Pancreas (tissue), 10 donors: ENCODE measurements around the gene PEPD. TPM values are rescaled to one million over a fixed set of nuclear protein-coding genes. Genes with fewer than 3 reads are reported as not detected.
A peak's percentile ranks its signal among the peaks of the same experiment; 100 is the strongest.

Experiments used
- ATAC-seq, 4 donors: fragments of 200-7000 bp; cut with Tn5 transposase; one replicate each; pipeline versions ENCODE4 v1.8.0 to v1.9.1; 2020; ENCODE audit warnings: mild to moderate bottlenecking in 4 of 4, moderate library complexity in 4 of 4
- DNase-seq, 6 donors: peaks; one replicate each; pipeline ENCODE4 v3.0.0-alpha.2; 2020
- FAIRE-seq: peaks from 2 replicates; lab custom pipeline; 2012; peaks lifted over from hg19 to GRCh38; lab: Jason Lieb, UNC
- H3K27ac ChIP-seq, 4 donors: fragments of 200-600 bp; sonication (generic); 1 replicate in 3 of 4; 2 replicates in 1 of 4; pipeline versions ENCODE4 v1.5.0 to v1.8.0; 2020
- H3K27me3 ChIP-seq, 4 donors: fragments of 200-600 bp; one replicate each; pipeline ENCODE4 v1.8.0; 2021
- H3K36me3 ChIP-seq, 3 donors: fragments of 200-600 bp; sonication (generic) in 1 of 3; one replicate each; pipeline versions ENCODE4 v1.5.0 to v1.8.0; 2020 to 2021
- H3K4me1 ChIP-seq, 3 donors: fragments of 200-600 bp; one replicate each; pipeline ENCODE4 v1.8.0; 2021
- H3K4me3 ChIP-seq, 4 donors: fragments of 200-600 bp; sonication (generic) in 2 of 4; one replicate each; pipeline versions ENCODE4 v1.5.0 to v1.8.0; 2020 to 2021
- H3K9me3 ChIP-seq, 4 donors: fragments of 200-600 bp; one replicate each; pipeline ENCODE4 v1.8.0; 2021
- CTCF ChIP-seq, 4 donors: fragments of 200-600 bp; sonication (generic) in 3 of 4; IDR thresholded peaks; one replicate each; pipeline versions ENCODE4 v1.5.0 to v1.8.0; 2021; ENCODE audit warnings: antibody characterized with exemption in 4 of 4
- WGBS, 2 donors: extraction: QIAGEN DNeasy Blood & Tissue Kit; methylation state at CpG; one replicate each; pipeline ENCODE4 v1.1.7; 2013; 5-methylcytosine and 5-hydroxymethylcytosine counted together
- intact Hi-C, 3 donors: fragments of 100-400 bp; cut with DNase I; formaldehyde crosslinking; loops; one replicate each; pipeline versions ENCODE4 v1.11.1 to v1.14.2; 2022
- polyA plus RNA-seq, 2 donors: library from polyadenylated mRNA; stranded (reverse); fragments of 200-250 nt; gene quantifications; one replicate each; pipeline ENCODE4 v1.2.3, GENCODE V29; 2013
- total RNA-seq, 6 donors: library from RNA; stranded (reverse); fragmentation: NEBNext Ultra II Directional in 4 of 6; extraction: Animal tissue kit (Norgen Biotek cat#: 25700) in 4 of 6; gene quantifications; one replicate each; pipeline versions ENCODE4 v1.2.1 to v1.2.4, GENCODE V29; 2021 to 2023
- donor health status: healthy with polysubstance abuse.
- donor health status: DM: no; HTN: no; CAD: no; lungs with moderate emphysema.
- donor health status: DM: no; HTN: no; CAD: no.
- donor health status: control.
- donor health status: control.
- donor health status: Bipolar disorder and iron deficiency.
- donor health status: DM: yes; HTN: yes; CAD: no.
- donor health status: DM: no; HTN: no; CAD: no.
- donor health status: DM: no; HTN: no; CAD: no.
- donor health status: DM: yes; HTN: yes; CAD: no.

The PEPD gene
- total and polyA plus RNA-seq, 8 donors: 13.7 to 36.1 (median 22.5) TPM

GRCh38 chr19:33390908-33391630, 130.5 kb downstream of the PEPD start:
- intact Hi-C loops: no loop called here
- no peak for TF ChIP-seq CTCF (IDR thresholded peaks at IDR 0.05)
- Histone ChIP-seq H3K36me3 (no peaks in the 10 kb centered on the region), H3K27me3 (no peaks in the 10 kb centered on the region), H3K4me3 (no peak overlapping the region), H3K9me3 (no peaks in the 10 kb centered on the region), H3K27ac (peak overlapping the region in 2 of 4 donors; percentile 33 to 44), H3K4me1 (peaks cover 13 to 22% (median 14%) of the 10 kb centered on the region in 3 donors)
- DNase-seq (peak in 2 of 6 donors; percentile 27 to 73), FAIRE-seq (no peak), ATAC-seq (no peak)
- 90 to 92% methylated on average over 23 to 24 of the region's 24 CpGs for WGBS, 2 donors

- ATAC-seq (peak in 3 of 4 donors; percentile 3 to 31 (median 3)), FAIRE-seq (no peak), DNase-seq (peak in 3 of 6 donors; percentile 50 to 79 (median 69))
- no peaks in the 10 kb centered on the region for H3K27me3 ChIP-seq
- intact Hi-C loops: no loop called here
- H3K4me1 ChIP-seq: peaks cover 13 to 22% (median 14%) of the 10 kb centered on the region in 3 donors
- 67 to 69% methylated on average over 18 to 19 of the region's 19 CpGs for WGBS, 2 donors
- H3K9me3 ChIP-seq: no peaks in the 10 kb centered on the region
- TF ChIP-seq CTCF (IDR thresholded peaks at IDR 0.05): no peak
- H3K27ac ChIP-seq: peak overlapping the region in 2 of 4 donors; percentile 33 to 57
- H3K36me3 ChIP-seq: no peaks in the 10 kb centered on the region
- no peak overlapping the region for H3K4me3 ChIP-seq
Measured at GRCh38 chr19:33390101-33390907, 131.3 kb downstream of the PEPD start.

- FAIRE-seq (no peak), DNase-seq (peak in 3 of 6 donors; percentile 30 to 75 (median 56)), ATAC-seq (no peak)
- TF ChIP-seq CTCF (IDR thresholded peaks at IDR 0.05): no peak
- intact Hi-C loops: no loop called here
- peak overlapping the region in 2 of 4 donors; percentile 13 to 57 for H3K27ac ChIP-seq
- peaks cover 13 to 22% (median 14%) of the 10 kb centered on the region in 3 donors for H3K4me1 ChIP-seq
- no peak overlapping the region for H3K4me3 ChIP-seq
- no peaks in the 10 kb centered on the region for H3K9me3 ChIP-seq
- no peaks in the 10 kb centered on the region for H3K36me3 ChIP-seq
- H3K27me3 ChIP-seq: no peaks in the 10 kb centered on the region
- WGBS, 2 donors: 82 to 85% methylated on average over 19 to 22 of the region's 22 CpGs
Measured at GRCh38 chr19:33389421-33390100, 132.0 kb downstream of the PEPD start.

GRCh38 chr19:33388725-33389420, 132.7 kb downstream of the PEPD start:
- TF ChIP-seq CTCF (IDR thresholded peaks at IDR 0.05): no peak
- FAIRE-seq (no peak), ATAC-seq (no peak), DNase-seq (peak in 3 of 6 donors; percentile 10 to 69 (median 28))
- intact Hi-C loops: no loop called here
- Histone ChIP-seq H3K9me3 (no peaks in the 10 kb centered on the region), H3K4me3 (no peak overlapping the region), H3K4me1 (peaks cover 13 to 22% (median 14%) of the 10 kb centered on the region in 3 donors), H3K27ac (peak overlapping the region in 1 of 4 donors; percentile 57), H3K27me3 (no peaks in the 10 kb centered on the region), H3K36me3 (no peaks in the 10 kb centered on the region)
- WGBS, 2 donors: 92 to 93% methylated on average over 28 of the region's 28 CpGs
